Measurements from ENCODE around the gene RNF123.

Gene RNF123

DNA sequence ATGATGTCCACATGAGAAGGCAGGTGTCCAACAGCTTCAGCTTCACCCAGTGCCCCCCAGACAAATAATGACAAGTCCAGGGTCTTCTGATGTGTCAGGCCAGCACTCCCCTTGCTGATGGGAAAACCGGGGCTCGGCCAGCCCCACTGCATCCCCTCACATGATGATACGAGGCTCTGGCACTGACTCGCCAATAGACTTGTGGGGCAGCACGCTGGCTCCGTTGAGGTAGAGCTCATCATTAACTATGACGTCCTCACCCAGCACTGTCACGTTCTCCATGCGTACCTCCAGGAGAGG is 32.2 kb downstream of the RNF123 start:
- peak overlapping the region; percentile 97; the same call in 1 of the 2 replicates for H3K27ac ChIP-seq
- TF ChIP-seq ZFX (IDR thresholded peaks at IDR 0.05; ENCODE audit: borderline replicate concordance), result no peak
- TF ChIP-seq CTCF (IDR thresholded peaks at IDR 0.05), result no peak

DNA sequence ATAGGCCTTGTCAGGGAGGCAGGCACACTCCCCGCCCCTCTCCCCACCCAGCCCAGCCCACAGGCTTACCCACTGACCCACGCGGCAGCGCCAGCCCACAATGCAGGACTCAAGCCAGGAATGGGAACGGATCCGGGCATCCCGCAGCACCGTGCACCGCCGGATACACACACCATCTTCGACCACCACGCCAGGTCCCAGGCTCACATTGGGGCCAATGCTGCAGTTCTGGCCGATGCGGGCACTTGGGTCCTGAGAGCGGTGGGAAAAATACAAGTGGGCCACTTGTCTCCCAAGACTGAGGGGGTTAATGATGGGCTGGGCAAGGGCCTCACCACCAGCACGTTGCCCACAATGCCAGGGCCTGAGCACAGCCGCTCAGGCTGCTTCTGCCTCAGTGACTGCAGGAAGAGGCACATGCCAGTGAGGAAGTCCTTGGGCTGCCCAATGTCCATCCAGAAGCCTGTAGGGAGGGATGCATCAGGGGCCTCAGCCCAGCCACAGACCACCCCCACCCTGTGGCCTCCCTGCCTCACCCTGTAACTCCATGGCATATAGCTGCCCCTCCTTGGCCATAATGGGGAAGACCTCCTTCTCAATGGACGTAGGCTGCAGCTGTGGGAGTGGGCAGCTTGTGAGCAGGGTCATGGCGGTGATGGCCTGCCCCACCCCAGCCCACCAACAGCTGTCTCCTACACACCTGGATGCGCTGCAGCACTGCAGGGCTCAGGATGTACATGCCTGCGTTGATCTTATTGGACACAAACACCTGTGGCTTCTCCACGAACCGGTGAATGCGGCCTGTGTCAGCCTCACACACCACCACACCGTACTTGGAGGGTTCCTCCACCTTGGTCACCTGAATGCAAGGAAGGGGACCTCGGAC is 32.8 kb downstream of the RNF123 start:
- H3K27ac ChIP-seq, result peak overlapping the region; percentile 97

GRCh38 chr3:49722896-49723295 is 33.5 kb downstream of the RNF123 start:
- no peak for TF ChIP-seq CTCF (IDR thresholded peaks at IDR 0.05)
- peak overlapping the region; percentile 97 for H3K27ac ChIP-seq

More for the DNA sequence above, 32.8 kb downstream of the RNF123 start:
- TF ChIP-seq ZFX (IDR thresholded peaks at IDR 0.05; ENCODE audit: borderline replicate concordance) (no peak), CTCF (IDR thresholded peaks at IDR 0.05) (no peak)

GRCh38 chr3:49723296-49723627 is 33.9 kb downstream of the RNF123 start:
- H3K27ac ChIP-seq, result peak overlapping the region; percentile 97
- TF ChIP-seq CTCF (IDR thresholded peaks at IDR 0.05) (no peak), ZFX (IDR thresholded peaks at IDR 0.05; ENCODE audit: borderline replicate concordance) (no peak)

- TF ChIP-seq CTCF (IDR thresholded peaks at IDR 0.05) (no peak), ZFX (IDR thresholded peaks at IDR 0.05; ENCODE audit: borderline replicate concordance) (no peak)
- H3K27ac ChIP-seq, result peak within 1 kb of the TSS; percentile 97
Observed at GRCh38 chr3:49723628-49724551, 34.5 kb downstream of the RNF123 start, which contains the start of gene GMPPB. TSS of gene GMPPB (minus strand) at chr3:49723951. CDS start at chr3:49723726, 225 bp downstream.

DNA sequence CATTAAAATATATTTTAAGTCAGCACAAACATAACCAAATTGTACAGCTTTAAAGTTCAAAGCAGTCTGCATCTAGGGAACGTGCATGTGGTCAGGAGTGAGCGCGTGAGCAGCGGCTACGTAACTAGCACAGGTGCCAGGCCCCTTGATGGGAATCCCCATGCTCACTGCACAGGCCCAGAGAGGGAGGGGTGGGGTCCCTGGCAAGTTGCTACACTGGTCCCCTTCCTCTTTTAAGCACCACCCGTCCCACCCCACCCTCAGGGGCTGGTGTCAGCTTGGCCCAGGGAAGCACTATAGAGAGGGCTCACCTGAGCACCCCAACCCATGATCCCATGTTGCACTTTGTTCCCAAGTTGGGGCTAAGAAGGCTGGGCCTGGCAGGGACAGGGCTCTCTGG is 35.2 kb downstream of the RNF123 start:
- TF ChIP-seq CTCF (IDR thresholded peaks at IDR 0.05) (no peak), ZFX (IDR thresholded peaks at IDR 0.05; ENCODE audit: borderline replicate concordance) (no peak)

More for the DNA sequence above, 35.2 kb downstream of the RNF123 start:
- peak overlapping the region; percentile 97 for H3K27ac ChIP-seq

Measured in 22Rv1 (cell line).